ENCODE data around the gene PPP1R9A.

DNA sequence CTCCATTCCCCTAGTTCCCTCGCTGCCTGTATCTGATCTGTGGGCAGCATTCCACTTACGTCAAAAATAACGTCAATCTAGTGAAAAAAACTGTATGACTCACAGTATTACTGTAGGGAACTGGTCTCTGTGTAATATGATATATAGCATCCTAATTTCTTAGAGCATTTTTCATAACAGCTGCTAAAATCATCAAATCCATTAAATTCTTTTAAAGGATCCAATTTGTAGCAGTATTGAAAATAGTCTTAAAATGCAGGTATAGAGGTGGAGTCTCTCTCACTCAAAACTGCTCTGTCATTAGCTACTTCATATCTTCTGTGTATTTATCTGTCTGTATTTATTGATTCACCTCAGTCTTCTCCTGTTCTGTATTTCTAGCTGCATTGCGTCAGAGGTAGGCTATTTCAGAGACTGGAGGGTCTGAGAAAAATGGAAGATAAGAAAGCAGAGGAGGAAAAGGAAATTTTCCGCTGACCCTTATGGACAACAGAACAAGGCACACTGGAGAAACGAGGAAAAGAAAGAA is 357.0 kb downstream of the PPP1R9A start:
- TF ChIP-seq, protein P1, sequence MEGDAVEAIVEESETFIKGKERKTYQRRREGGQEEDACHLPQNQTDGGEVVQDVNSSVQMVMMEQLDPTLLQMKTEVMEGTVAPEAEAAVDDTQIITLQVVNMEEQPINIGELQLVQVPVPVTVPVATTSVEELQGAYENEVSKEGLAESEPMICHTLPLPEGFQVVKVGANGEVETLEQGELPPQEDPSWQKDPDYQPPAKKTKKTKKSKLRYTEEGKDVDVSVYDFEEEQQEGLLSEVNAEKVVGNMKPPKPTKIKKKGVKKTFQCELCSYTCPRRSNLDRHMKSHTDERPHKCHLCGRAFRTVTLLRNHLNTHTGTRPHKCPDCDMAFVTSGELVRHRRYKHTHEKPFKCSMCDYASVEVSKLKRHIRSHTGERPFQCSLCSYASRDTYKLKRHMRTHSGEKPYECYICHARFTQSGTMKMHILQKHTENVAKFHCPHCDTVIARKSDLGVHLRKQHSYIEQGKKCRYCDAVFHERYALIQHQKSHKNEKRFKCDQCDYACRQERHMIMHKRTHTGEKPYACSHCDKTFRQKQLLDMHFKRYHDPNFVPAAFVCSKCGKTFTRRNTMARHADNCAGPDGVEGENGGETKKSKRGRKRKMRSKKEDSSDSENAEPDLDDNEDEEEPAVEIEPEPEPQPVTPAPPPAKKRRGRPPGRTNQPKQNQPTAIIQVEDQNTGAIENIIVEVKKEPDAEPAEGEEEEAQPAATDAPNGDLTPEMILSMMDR (IDR thresholded peaks at IDR 0.05) = no peak
- no peak for TF ChIP-seq POLR2A (IDR thresholded peaks at IDR 0.05)

Data from Peyer's patch (tissue), 4 donors.